OCI-LY7 (cell line): ENCODE data around the gene MYO1B. TPM values are rescaled to one million over a fixed set of nuclear protein-coding genes. Genes with fewer than 3 reads are reported as not detected.

Source experiments
- BruUV-seq: library from RNA; stranded (reverse); fragments of 400-500 nt; replicated peaks from 2 replicates; lab custom pipeline; 2021; lab: Mats Ljungman, UMichigan
- CTCF ChIA-PET: fragments of 300-600 bp; sonication (Branson Sonifier 250); formaldehyde crosslinking; loops from one replicate; lab custom pipeline; 2022; ENCODE audit warnings: antibody characterized with exemption; ENCODE audit not compliant: unreplicated experiment; lab: Charles Lee
- POLR2A ChIA-PET: fragments of 300-600 bp; sonication (Branson Sonifier 250); formaldehyde crosslinking; loops from one replicate; lab custom pipeline; 2022; ENCODE audit warnings: antibody characterized with exemption; lab: Charles Lee
- DNase-seq: peaks from one replicate; pipeline ENCODE4 v3.0.0-alpha.2; 2015; ENCODE audit warnings: low spot score
- H2AFZ ChIP-seq: fragments of 200-600 bp; sonication (generic), shearing (Covaris generic); 2 replicates; pipeline ENCODE4 v1.6.1; 2014; ENCODE audit warnings: mild to moderate bottlenecking, antibody characterized with exemption, low read length, moderate library complexity
- H3K27ac ChIP-seq: fragments of 200-600 bp; sonication (generic); 2 replicates; pipeline ENCODE4 v1.5.1; 2014; ENCODE audit warnings: mixed run types, low read depth, mild to moderate bottlenecking, moderate library complexity, low read length, inconsistent platforms; ENCODE audit not compliant: poor library complexity, severe bottlenecking
- H3K36me3 ChIP-seq: fragments of 200-600 bp; sonication (generic); 2 replicates; pipeline ENCODE4 v1.6.1; 2014; ENCODE audit warnings: mild to moderate bottlenecking, antibody characterized with exemption, low read length, moderate library complexity, mixed read lengths; ENCODE audit not compliant: insufficient read depth
- H3K4me1 ChIP-seq: fragments of 200-600 bp; sonication (generic); 2 replicates; pipeline ENCODE4 v1.5.1; 2014; ENCODE audit warnings: mild to moderate bottlenecking, low read length; ENCODE audit not compliant: insufficient read depth, poor library complexity, severe bottlenecking
- H3K4me2 ChIP-seq: fragments of 200-600 bp; sonication (generic); 2 replicates; pipeline ENCODE4 v1.6.1; 2014; ENCODE audit warnings: mild to moderate bottlenecking, low read length
- H3K4me3 ChIP-seq: fragments of 200-600 bp; sonication (generic); 2 replicates; pipeline ENCODE4 v1.5.1; 2014; ENCODE audit warnings: mild to moderate bottlenecking, low read depth, low read length; ENCODE audit not compliant: poor library complexity, severe bottlenecking
- H3K79me2 ChIP-seq: fragments of 200-600 bp; sonication (generic); 2 replicates; pipeline ENCODE4 v1.6.1; 2016; ENCODE audit warnings: low read depth, mild to moderate bottlenecking, low read length, moderate library complexity, mixed read lengths; ENCODE audit not compliant: insufficient read depth
- H3K9me2 ChIP-seq: fragments of 200-600 bp; sonication (generic); 2 replicates; pipeline ENCODE4 v1.6.1; 2016; ENCODE audit warnings: mild to moderate bottlenecking, low read length, mixed read lengths; ENCODE audit not compliant: insufficient read depth
- H3K9me3 ChIP-seq: fragments of 200-600 bp; sonication (generic); 2 replicates; pipeline ENCODE4 v1.6.1; 2014; ENCODE audit warnings: mild to moderate bottlenecking, mixed run types, low read length, mixed read lengths
- H4K20me1 ChIP-seq: fragments of 200-600 bp; sonication (generic); 2 replicates; pipeline ENCODE4 v1.6.1; 2014; ENCODE audit warnings: mild to moderate bottlenecking, antibody characterized with exemption, low read length, moderate library complexity, mixed read lengths; ENCODE audit not compliant: insufficient read depth
- EZH2phosphoT487 ChIP-seq: fragments of 200-600 bp; sonication (generic); IDR thresholded peaks from 2 replicates; pipeline ENCODE4 v1.6.1; 2018; ENCODE audit warnings: low read depth, borderline replicate concordance, mild to moderate bottlenecking, mixed run types, antibody characterized with exemption, low read length, moderate library complexity, mixed read lengths
- intact Hi-C: fragments of 100-400 bp; cut with micrococcal nuclease; formaldehyde crosslinking; loops from one replicate; pipeline ENCODE4 v1.10.0; 2022; ENCODE audit not compliant: unreplicated experiment
- total RNA-seq, 2 experiments: library from RNA; depleted of rRNA in 1 of 2; stranded (reverse); fragments of >200 nt in 1 of 2; shearing (Covaris generic) in 1 of 2; gene quantifications; 2 replicates each; pipeline ENCODE4 v1.2.3, GENCODE V29; 2014 to 2022
- TF ChIP-seq, protein P1 (sequence below): fragments of 200-600 bp; sonication (generic); conservative IDR thresholded peaks from 2 replicates; pipeline ENCODE4 v1.5.1; 2014; ENCODE audit warnings: mild to moderate bottlenecking, antibody characterized with exemption, low read length, moderate library complexity, mixed read lengths

MYO1B gene
- total RNA-seq, 2 experiments from 2014 or later: not detected

DNA sequence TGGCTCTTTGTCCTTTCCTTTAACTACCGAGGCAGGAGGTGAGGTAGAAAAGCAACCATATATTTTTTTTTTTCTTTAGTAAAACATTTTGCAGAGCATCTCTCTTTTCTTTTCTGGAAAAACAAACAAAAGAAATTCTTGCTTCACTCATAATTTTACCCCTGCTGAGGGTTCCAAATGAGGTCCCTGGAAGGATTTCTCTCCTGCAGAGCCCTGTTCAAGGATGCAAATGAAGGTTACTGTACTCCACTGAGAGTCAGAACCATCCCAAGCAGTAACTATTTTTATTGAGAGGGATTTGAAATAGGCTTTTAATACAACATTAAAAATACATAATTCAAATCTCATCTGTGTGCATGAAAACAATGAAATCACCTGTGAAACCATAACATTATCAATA is 19.5 kb upstream of the MYO1B start:
- Histone ChIP-seq H4K20me1 (no peaks in the 10 kb centered on the region), H2AFZ (no peak overlapping the region), H3K79me2 (no peaks in the 10 kb centered on the region), H3K9me2 (no peaks in the 10 kb centered on the region), H3K4me1 (no peaks in the 10 kb centered on the region), H3K27ac (no peak overlapping the region), H3K36me3 (no peaks in the 10 kb centered on the region), H3K9me3 (no peaks in the 10 kb centered on the region), H3K4me3 (no peak overlapping the region), H3K4me2 (no peak overlapping the region)
- BruUV-seq: no TSS peak
- ChIA-PET POLR2A (no interaction called here), CTCF (no interaction called here)
- no peak for DNase-seq
- TF ChIP-seq, protein P1, sequence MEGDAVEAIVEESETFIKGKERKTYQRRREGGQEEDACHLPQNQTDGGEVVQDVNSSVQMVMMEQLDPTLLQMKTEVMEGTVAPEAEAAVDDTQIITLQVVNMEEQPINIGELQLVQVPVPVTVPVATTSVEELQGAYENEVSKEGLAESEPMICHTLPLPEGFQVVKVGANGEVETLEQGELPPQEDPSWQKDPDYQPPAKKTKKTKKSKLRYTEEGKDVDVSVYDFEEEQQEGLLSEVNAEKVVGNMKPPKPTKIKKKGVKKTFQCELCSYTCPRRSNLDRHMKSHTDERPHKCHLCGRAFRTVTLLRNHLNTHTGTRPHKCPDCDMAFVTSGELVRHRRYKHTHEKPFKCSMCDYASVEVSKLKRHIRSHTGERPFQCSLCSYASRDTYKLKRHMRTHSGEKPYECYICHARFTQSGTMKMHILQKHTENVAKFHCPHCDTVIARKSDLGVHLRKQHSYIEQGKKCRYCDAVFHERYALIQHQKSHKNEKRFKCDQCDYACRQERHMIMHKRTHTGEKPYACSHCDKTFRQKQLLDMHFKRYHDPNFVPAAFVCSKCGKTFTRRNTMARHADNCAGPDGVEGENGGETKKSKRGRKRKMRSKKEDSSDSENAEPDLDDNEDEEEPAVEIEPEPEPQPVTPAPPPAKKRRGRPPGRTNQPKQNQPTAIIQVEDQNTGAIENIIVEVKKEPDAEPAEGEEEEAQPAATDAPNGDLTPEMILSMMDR: no peak
- TF ChIP-seq EZH2phosphoT487: no peak
- intact Hi-C loops: no loop called here

DNA sequence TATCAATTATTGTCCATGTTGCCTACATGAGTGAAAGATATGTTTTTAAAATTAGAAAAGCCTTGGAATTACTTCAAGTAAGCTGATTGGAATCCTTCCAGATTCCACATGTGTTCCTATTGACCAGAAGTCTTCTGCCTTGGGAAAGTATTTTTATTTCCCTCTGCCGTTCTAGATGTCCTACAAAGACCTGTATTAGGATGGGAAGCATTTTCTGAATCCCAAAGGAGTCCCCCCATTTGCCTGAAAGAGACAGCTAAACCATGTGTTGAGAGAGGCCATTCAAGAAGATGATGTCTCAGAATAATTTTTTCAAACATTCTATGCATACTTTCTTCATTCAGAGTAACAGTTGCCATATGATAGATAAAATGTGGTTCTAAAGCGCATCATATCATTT is 19.0 kb upstream of the MYO1B start:
- TF ChIP-seq EZH2phosphoT487: no peak
- TF ChIP-seq, protein P1: no peak
- H3K9me2 ChIP-seq: no peaks in the 10 kb centered on the region
- H3K4me1 ChIP-seq: no peaks in the 10 kb centered on the region
- no peak overlapping the region for H3K27ac ChIP-seq
- H3K4me3 ChIP-seq: no peak overlapping the region
- H2AFZ ChIP-seq: no peak overlapping the region
- no peaks in the 10 kb centered on the region for H3K9me3 ChIP-seq
- no peaks in the 10 kb centered on the region for H4K20me1 ChIP-seq
- intact Hi-C loops: no loop called here
- CTCF ChIA-PET: no interaction called here
- no peaks in the 10 kb centered on the region for H3K36me3 ChIP-seq
- BruUV-seq: no TSS peak
- POLR2A ChIA-PET: no interaction called here
- H3K4me2 ChIP-seq: no peak overlapping the region
- DNase-seq: no peak
- no peaks in the 10 kb centered on the region for H3K79me2 ChIP-seq

DNA sequence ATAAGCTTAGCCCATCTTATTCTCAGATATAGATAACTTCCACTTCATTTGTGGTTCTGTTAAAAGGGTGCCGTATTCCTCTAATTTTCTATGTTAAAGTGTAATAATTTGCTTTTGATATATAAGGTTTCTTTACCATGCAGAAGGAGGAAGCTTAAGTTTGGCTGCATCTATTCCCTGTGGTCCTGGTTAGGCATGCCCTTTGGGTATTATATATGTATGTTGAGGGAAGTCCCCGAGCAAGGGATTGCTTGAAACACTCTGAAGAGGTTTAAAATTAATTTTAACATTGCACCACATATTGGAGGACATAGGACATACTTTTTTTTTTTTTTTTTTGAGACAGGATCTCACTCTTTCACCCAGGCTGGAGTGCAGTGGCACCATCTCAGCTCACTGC is 16.9 kb upstream of the MYO1B start:
- Histone ChIP-seq H3K4me3 (no peak overlapping the region), H3K4me1 (no peaks in the 10 kb centered on the region), H3K27ac (no peak overlapping the region), H3K9me2 (no peaks in the 10 kb centered on the region), H3K36me3 (no peaks in the 10 kb centered on the region), H3K4me2 (no peak overlapping the region), H4K20me1 (no peaks in the 10 kb centered on the region), H2AFZ (no peak overlapping the region), H3K9me3 (no peaks in the 10 kb centered on the region), H3K79me2 (no peaks in the 10 kb centered on the region)
- POLR2A ChIA-PET: no interaction called here
- intact Hi-C loops: no loop called here
- CTCF ChIA-PET: no interaction called here
- no TSS peak for BruUV-seq
- no peak for DNase-seq
- TF ChIP-seq EZH2phosphoT487: no peak
- TF ChIP-seq, protein P1: no peak
